Heart left ventricle (tissue), 13 donors: ENCODE measurements around the gene GMPPA.

Source experiments
- CTCF ChIP-seq, 12 donors: fragments of 200-600 bp; sonication (generic) in 4 of 12; IDR thresholded peaks; one replicate each; pipeline versions ENCODE4 v1.5.0 to v1.8.0; 2018 to 2022; ENCODE audit warnings: antibody characterized with exemption in 12 of 12, mild to moderate bottlenecking in 5 of 12
- POLR2A ChIP-seq, 2 donors: fragments of 450-650 bp; IDR thresholded peaks; one replicate each; pipeline ENCODE4 v1.6.1; 2017; ENCODE audit warnings: antibody characterized with exemption in 2 of 2, mild to moderate bottlenecking in 2 of 2, moderate library complexity in 2 of 2
- donor health status: ischemic (EF 13 %, LVEDD 7.1; RV severe dilation, severe dysfunction).
- donor health status: DM: no; HTN: yes; CAD: no.
- donor health status: DM: no; HTN: no; CAD: no.
- donor health status: ischemic (EF 25% LVEDD 6.9; RV normal size, moderate dysfunction).
- donor health status: ischemic (EF 25% LVEDD 5.7; RV mildly dilated, moderate dysfunction).
- donor health status: ischemic (EF 35%, LVEDD 5.7; RV mildly dilated, moderate dysfunction).
- donor health status: nonischemic (EF 11% LVEDD 7.7; RV severe dilation, severe dysfunction).
- donor health status: DM: yes; HTN: yes; CAD: no.
- donor health status: PGD.
- donor health status: ischemic (EF 29% LVEDD 5.4; RV normal size, mild dysfunction).
- donor health status: nonischemic (EF 23%, LVEDD 6.1; RV moderate dilation, normal function).

GRCh38 chr2:219480004-219480403 is 18.7 kb upstream of the GMPPA start:
- TF ChIP-seq CTCF (IDR thresholded peaks at IDR 0.05) (no peak), POLR2A (IDR thresholded peaks at IDR 0.05) (no peak)
